Measurements from ENCODE around the gene HSPB7. TPM values are rescaled to one million over a fixed set of nuclear protein-coding genes. Genes with fewer than 3 reads are reported as not detected.

HSPB7 gene
- total and polyA plus RNA-seq, 2 experiments from 2014 or later: 0.13 TPM; not detected in 1

GRCh38 chr1:15991427-15992186, 26.2 kb downstream of the HSPB7 start (continued):
- TF ChIP-seq, protein P1, sequence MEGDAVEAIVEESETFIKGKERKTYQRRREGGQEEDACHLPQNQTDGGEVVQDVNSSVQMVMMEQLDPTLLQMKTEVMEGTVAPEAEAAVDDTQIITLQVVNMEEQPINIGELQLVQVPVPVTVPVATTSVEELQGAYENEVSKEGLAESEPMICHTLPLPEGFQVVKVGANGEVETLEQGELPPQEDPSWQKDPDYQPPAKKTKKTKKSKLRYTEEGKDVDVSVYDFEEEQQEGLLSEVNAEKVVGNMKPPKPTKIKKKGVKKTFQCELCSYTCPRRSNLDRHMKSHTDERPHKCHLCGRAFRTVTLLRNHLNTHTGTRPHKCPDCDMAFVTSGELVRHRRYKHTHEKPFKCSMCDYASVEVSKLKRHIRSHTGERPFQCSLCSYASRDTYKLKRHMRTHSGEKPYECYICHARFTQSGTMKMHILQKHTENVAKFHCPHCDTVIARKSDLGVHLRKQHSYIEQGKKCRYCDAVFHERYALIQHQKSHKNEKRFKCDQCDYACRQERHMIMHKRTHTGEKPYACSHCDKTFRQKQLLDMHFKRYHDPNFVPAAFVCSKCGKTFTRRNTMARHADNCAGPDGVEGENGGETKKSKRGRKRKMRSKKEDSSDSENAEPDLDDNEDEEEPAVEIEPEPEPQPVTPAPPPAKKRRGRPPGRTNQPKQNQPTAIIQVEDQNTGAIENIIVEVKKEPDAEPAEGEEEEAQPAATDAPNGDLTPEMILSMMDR (conservative IDR thresholded peaks at IDR 0.05; ENCODE audit: low read depth in 2 of 2): no peak
- TF ChIP-seq ZNF114 (CRISPR knock-in tag; IDR thresholded peaks at IDR 0.05) (no peak), ETS1 (IDR thresholded peaks at IDR 0.05) (no peak), ZNF331 (CRISPR knock-in tag; IDR thresholded peaks at IDR 0.05; ENCODE audit: low read depth) (no peak)

DNA sequence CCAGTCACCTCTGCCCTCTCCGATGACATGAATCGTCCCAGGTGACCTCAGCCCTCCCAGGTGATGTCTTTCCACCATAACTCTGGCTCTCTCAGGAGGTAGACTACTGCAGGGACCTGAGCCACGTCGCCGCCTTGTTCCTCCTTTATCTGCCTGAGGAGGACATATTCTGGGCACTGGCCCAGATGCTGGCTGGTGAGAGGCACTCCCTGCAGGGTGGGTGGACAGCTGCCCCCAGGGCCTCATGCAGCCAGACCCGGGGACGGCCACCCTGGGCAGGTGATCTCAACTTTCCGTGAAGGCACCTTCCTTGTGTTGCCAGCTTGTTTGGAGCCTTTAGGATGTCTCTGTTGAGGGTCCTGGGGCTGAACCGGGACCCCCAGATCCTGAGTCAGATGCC, 28.1 kb downstream of the HSPB7 start:
- H3K4me1 Mint-ChIP-seq: no peaks in the 10 kb centered on the region
- Histone ChIP-seq H3K27me3 (ENCODE audit: insufficient read depth) (no peaks in the 10 kb centered on the region), H3K36me3 (ENCODE audit: insufficient read depth) (no peaks in the 10 kb centered on the region), H3K4me2 (no peak overlapping the region), H3K79me2 (replicated peaks; ENCODE audit: insufficient read depth) (no peaks in the 10 kb centered on the region), H3F3A (replicated peaks; ENCODE audit: low read depth) (no peaks in the 10 kb centered on the region), H3K4me3 (no peak overlapping the region), H3K9me2 (ENCODE audit: insufficient read depth) (no peaks in the 10 kb centered on the region), H3K4me1 (ENCODE audit: insufficient read depth) (no peaks in the 10 kb centered on the region), H3K27ac (ENCODE audit: low read depth) (no peak overlapping the region), H4K20me1 (replicated peaks; ENCODE audit: insufficient read depth) (no peaks in the 10 kb centered on the region), H2AFZ (no peak overlapping the region)
- H3K36me3 Mint-ChIP-seq (ENCODE audit: low read depth): no peaks in the 10 kb centered on the region
- no peak for DNase-seq (ENCODE audit: low spot score)
- H3K27me3 Mint-ChIP-seq (ENCODE audit: insufficient read depth, low read depth, poor library complexity): peaks cover 4% of the 10 kb centered on the region
- H3K9me3 Mint-ChIP-seq: no peaks in the 10 kb centered on the region
- no peak overlapping the region for H3K4me3 Mint-ChIP-seq
- H3K27ac Mint-ChIP-seq: no peak overlapping the region
- ATAC-seq: no peak
- TF ChIP-seq, protein P2, sequence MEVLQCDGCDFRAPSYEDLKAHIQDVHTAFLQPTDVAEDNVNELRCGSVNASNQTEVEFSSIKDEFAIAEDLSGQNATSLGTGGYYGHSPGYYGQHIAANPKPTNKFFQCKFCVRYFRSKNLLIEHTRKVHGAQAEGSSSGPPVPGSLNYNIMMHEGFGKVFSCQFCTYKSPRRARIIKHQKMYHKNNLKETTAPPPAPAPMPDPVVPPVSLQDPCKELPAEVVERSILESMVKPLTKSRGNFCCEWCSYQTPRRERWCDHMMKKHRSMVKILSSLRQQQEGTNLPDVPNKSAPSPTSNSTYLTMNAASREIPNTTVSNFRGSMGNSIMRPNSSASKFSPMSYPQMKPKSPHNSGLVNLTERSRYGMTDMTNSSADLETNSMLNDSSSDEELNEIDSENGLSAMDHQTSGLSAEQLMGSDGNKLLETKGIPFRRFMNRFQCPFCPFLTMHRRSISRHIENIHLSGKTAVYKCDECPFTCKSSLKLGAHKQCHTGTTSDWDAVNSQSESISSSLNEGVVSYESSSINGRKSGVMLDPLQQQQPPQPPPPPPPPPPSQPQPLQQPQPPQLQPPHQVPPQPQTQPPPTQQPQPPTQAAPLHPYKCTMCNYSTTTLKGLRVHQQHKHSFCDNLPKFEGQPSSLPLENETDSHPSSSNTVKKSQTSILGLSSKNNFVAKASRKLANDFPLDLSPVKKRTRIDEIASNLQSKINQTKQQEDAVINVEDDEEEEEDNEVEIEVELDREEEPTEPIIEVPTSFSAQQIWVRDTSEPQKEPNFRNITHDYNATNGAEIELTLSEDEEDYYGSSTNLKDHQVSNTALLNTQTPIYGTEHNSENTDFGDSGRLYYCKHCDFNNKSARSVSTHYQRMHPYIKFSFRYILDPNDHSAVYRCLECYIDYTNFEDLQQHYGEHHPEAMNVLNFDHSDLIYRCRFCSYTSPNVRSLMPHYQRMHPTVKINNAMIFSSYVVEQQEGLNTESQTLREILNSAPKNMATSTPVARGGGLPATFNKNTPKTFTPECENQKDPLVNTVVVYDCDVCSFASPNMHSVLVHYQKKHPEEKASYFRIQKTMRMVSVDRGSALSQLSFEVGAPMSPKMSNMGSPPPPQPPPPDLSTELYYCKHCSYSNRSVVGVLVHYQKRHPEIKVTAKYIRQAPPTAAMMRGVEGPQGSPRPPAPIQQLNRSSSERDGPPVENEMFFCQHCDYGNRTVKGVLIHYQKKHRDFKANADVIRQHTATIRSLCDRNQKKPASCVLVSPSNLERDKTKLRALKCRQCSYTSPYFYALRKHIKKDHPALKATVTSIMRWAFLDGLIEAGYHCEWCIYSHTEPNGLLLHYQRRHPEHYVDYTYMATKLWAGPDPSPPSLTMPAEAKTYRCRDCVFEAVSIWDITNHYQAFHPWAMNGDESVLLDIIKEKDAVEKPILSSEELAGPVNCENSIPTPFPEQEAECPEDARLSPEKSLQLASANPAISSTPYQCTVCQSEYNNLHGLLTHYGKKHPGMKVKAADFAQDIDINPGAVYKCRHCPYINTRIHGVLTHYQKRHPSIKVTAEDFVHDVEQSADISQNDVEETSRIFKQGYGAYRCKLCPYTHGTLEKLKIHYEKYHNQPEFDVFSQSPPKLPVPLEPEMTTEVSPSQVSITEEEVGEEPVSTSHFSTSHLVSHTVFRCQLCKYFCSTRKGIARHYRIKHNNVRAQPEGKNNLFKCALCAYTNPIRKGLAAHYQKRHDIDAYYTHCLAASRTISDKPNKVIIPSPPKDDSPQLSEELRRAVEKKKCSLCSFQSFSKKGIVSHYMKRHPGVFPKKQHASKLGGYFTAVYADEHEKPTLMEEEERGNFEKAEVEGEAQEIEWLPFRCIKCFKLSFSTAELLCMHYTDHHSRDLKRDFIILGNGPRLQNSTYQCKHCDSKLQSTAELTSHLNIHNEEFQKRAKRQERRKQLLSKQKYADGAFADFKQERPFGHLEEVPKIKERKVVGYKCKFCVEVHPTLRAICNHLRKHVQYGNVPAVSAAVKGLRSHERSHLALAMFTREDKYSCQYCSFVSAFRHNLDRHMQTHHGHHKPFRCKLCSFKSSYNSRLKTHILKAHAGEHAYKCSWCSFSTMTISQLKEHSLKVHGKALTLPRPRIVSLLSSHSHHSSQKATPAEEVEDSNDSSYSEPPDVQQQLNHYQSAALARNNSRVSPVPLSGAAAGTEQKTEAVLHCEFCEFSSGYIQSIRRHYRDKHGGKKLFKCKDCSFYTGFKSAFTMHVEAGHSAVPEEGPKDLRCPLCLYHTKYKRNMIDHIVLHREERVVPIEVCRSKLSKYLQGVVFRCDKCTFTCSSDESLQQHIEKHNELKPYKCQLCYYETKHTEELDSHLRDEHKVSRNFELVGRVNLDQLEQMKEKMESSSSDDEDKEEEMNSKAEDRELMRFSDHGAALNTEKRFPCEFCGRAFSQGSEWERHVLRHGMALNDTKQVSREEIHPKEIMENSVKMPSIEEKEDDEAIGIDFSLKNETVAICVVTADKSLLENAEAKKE (CRISPR knock-in tag; IDR thresholded peaks at IDR 0.05): no peak
- TF ChIP-seq ZNF331 (CRISPR knock-in tag; IDR thresholded peaks at IDR 0.05; ENCODE audit: low read depth) (no peak), ETS1 (IDR thresholded peaks at IDR 0.05) (no peak), STAT1 (IDR thresholded peaks at IDR 0.05; ENCODE audit: unreplicated experiment) (no peak), EZH2 (IDR thresholded peaks at IDR 0.05; ENCODE audit: low read depth, unreplicated experiment) (no peak), POLR2AphosphoS5 (IDR thresholded peaks at IDR 0.05; ENCODE audit: low read depth) (no peak), NANOG (IDR thresholded peaks at IDR 0.05; ENCODE audit: borderline replicate concordance) (no peak), JUNB (IDR thresholded peaks at IDR 0.05; ENCODE audit: unreplicated experiment) (no peak), CREB1 (CRISPR knock-in tag; IDR thresholded peaks at IDR 0.05; ENCODE audit: low read depth) (no peak), ZNF114 (CRISPR knock-in tag; IDR thresholded peaks at IDR 0.05) (no peak)
- TF ChIP-seq, protein P1 (conservative IDR thresholded peaks at IDR 0.05; ENCODE audit: low read depth in 2 of 2): no peak
